Kidney (tissue), 14 donors: Measurements from ENCODE around the gene MTA3. TPM values are rescaled to one million over a fixed set of nuclear protein-coding genes. Genes with fewer than 3 reads are reported as not detected.

Source experiments
- DNase-seq, 5 donors: peaks; one replicate each; pipeline ENCODE4 v3.0.0-alpha.2; 2013 to 2020
- FAIRE-seq: peaks from 2 replicates; lab custom pipeline; 2012; peaks lifted over from hg19 to GRCh38; lab: Jason Lieb, UNC
- H3K27ac ChIP-seq, 2 donors: one replicate each; pipeline ENCODE4 v1.7.0; 2013; ENCODE audit warnings: low read depth in 2 of 2, low read length in 2 of 2, inconsistent platforms in 1 of 2
- H3K27me3 ChIP-seq: one replicate; pipeline ENCODE4 v1.7.1; 2013; ENCODE audit warnings: low read length, inconsistent platforms; ENCODE audit not compliant: control insufficient read depth, insufficient read depth
- H3K36me3 ChIP-seq, 3 donors: one replicate each; pipeline versions ENCODE4 v1.7.0 to v1.7.1; 2013; ENCODE audit warnings: low read length in 3 of 3, control low read depth in 1 of 3, inconsistent platforms in 1 of 3; ENCODE audit not compliant: insufficient read depth in 3 of 3, control insufficient read depth in 2 of 3
- H3K4me1 ChIP-seq, 3 donors: one replicate each; pipeline versions ENCODE4 v1.7.0 to v1.7.1; 2013; ENCODE audit warnings: low read length in 3 of 3, inconsistent platforms in 1 of 3, low read depth in 1 of 3; ENCODE audit not compliant: control insufficient read depth in 2 of 3, insufficient read depth in 2 of 3
- H3K4me3 ChIP-seq, 3 donors: one replicate each; pipeline versions ENCODE4 v1.7.0 to v1.8.1; 2013; ENCODE audit warnings: low read length in 3 of 3, control low read depth in 1 of 3, inconsistent platforms in 1 of 3
- H3K9ac ChIP-seq, 3 donors: one replicate each; pipeline versions ENCODE4 v1.7.0 to v1.7.1; 2013; ENCODE audit warnings: low read length in 3 of 3, control low read depth in 1 of 3, inconsistent platforms in 1 of 3
- H3K9me3 ChIP-seq, 3 donors: one replicate each; pipeline versions ENCODE4 v1.7.0 to v1.7.1; 2013; ENCODE audit warnings: low read length in 3 of 3, control low read depth in 1 of 3, inconsistent platforms in 1 of 3; ENCODE audit not compliant: control insufficient read depth in 2 of 3, insufficient read depth in 1 of 3
- intact Hi-C: fragments of 100-400 bp; cut with DNase I; formaldehyde crosslinking; loops from one replicate; pipeline ENCODE4 v1.11.1; 2022
- polyA plus RNA-seq: library from polyadenylated mRNA; stranded (reverse); fragments of 350-450 nt; fragmentation: Illumina TruSeq; extraction: RNeasy Lipid Tissue Mini Kit (QIAGEN cat#74804); gene quantifications from one replicate; pipeline ENCODE4 v1.2.3, GENCODE V29; 2014; ENCODE audit warnings: low read depth, low replicate concordance; ENCODE audit not compliant: insufficient read depth
- total RNA-seq: library from RNA; stranded (reverse); fragmentation: NEBNext Ultra II Directional; extraction: Animal tissue kit (Norgen Biotek cat#: 25700); gene quantifications from one replicate; pipeline ENCODE4 v1.2.1, GENCODE V29; 2021
- TF ChIP-seq, protein P1 (sequence below): IDR thresholded peaks from 3 replicates; pipeline ENCODE4 v1.5.1; 2012; ENCODE audit warnings: mild to moderate bottlenecking, moderate library complexity, borderline replicate concordance; ENCODE audit not compliant: insufficient read depth; ENCODE audit errors: extremely low read depth
- donor health status: control.
- donor health status: control.
- donor health status: control.
- donor health status: control.
- donor health status: control.
- donor health status: DM: yes; HTN: yes; CAD: no.
- donor health status: Normal renal cell carcinoma (clear cell type).

Gene MTA3
- total and polyA plus RNA-seq, 2 donors from 2014 or later, result 27.7 to 35.2 TPM

DNA sequence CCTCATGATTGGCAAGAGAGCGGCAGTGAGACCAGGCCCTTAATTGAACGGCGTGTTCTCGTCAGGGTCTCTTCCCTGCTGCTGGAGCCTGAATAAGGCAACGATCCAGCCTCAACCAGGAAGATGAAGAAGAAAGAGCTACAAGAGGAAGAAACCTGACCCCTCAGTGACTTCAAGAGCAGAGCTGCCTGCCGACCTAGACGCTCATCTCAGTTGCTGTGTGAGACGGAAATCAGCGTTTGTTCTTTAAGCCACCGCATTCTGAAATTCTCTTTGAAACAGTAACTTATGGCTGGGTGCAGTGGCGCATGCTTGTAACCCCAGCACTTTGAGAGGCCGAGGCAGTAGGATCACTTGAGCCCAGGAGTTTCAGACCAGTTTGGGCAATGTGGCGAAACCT lies 45.1 kb upstream of the MTA3 start:
- DNase-seq, result peak in 4 of 5 donors; percentile 39 to 61 (median 50)
- no peak overlapping the region for H3K9ac ChIP-seq
- no peak overlapping the region for H3K27ac ChIP-seq
- H3K4me1 ChIP-seq, result no peaks in the 10 kb centered on the region
- intact Hi-C loops, result no loop called here
- H3K4me3 ChIP-seq, result no peak overlapping the region
- no peaks in the 10 kb centered on the region for H3K27me3 ChIP-seq
- FAIRE-seq, result no peak
- no peaks in the 10 kb centered on the region for H3K9me3 ChIP-seq
- no peaks in the 10 kb centered on the region for H3K36me3 ChIP-seq
- TF ChIP-seq, protein P1, sequence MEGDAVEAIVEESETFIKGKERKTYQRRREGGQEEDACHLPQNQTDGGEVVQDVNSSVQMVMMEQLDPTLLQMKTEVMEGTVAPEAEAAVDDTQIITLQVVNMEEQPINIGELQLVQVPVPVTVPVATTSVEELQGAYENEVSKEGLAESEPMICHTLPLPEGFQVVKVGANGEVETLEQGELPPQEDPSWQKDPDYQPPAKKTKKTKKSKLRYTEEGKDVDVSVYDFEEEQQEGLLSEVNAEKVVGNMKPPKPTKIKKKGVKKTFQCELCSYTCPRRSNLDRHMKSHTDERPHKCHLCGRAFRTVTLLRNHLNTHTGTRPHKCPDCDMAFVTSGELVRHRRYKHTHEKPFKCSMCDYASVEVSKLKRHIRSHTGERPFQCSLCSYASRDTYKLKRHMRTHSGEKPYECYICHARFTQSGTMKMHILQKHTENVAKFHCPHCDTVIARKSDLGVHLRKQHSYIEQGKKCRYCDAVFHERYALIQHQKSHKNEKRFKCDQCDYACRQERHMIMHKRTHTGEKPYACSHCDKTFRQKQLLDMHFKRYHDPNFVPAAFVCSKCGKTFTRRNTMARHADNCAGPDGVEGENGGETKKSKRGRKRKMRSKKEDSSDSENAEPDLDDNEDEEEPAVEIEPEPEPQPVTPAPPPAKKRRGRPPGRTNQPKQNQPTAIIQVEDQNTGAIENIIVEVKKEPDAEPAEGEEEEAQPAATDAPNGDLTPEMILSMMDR, result no peak

DNA sequence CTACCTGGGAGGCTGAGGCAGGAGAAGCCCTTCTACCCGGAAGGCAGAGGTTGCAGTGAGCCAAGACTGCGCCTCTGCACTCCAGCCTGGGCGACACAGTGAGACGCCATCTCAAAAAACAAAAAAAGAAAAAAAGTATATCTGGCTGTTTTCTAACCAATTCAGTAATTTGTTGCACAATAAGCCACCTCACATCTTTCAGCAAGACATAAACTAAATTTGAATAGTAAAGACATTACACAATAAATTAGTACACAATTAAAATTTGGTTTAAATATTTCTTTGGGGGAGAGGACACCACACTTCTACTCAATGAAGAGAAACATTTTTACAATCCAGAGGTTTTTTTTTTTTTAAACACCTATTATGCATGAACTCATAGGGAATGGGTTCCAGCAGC lies 36.0 kb upstream of the MTA3 start:
- intact Hi-C loops, result no loop called here
- Histone ChIP-seq H3K27ac (no peak overlapping the region), H3K27me3 (no peaks in the 10 kb centered on the region), H3K4me1 (no peaks in the 10 kb centered on the region), H3K4me3 (no peak overlapping the region), H3K36me3 (no peaks in the 10 kb centered on the region), H3K9me3 (no peaks in the 10 kb centered on the region), H3K9ac (no peak overlapping the region)
- DNase-seq (no peak), FAIRE-seq (no peak)
- TF ChIP-seq, protein P1, result no peak

DNA sequence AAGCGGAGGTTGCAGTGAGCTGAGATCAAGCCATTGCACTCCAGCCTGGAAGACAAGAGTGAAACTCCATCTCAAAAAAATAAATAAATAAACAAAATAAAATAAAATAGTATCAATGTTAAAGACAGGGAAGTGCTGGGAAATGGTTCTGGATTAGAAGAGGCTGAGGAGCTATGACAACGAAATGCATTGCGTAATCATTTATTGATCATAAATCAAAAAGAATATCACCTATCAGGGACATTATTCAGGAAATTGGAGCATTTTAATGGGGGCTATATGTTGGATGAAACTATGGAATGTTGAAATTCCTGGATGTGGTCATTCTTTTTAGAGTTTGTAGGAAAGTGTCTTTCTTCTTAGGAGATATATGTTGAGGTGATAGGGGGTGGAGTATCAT lies 30.9 kb upstream of the MTA3 start:
- Histone ChIP-seq H3K27me3 (no peaks in the 10 kb centered on the region), H3K9me3 (no peaks in the 10 kb centered on the region), H3K4me1 (no peaks in the 10 kb centered on the region), H3K9ac (no peak overlapping the region), H3K4me3 (no peak overlapping the region), H3K27ac (no peak overlapping the region), H3K36me3 (no peaks in the 10 kb centered on the region)
- intact Hi-C loops, result no loop called here
- TF ChIP-seq, protein P1, result no peak
- FAIRE-seq, result no peak
- DNase-seq, result no peak

- Histone ChIP-seq H3K4me1 (no peaks in the 10 kb centered on the region), H3K27ac (no peak overlapping the region), H3K4me3 (no peak overlapping the region), H3K9me3 (no peaks in the 10 kb centered on the region), H3K9ac (no peak overlapping the region), H3K36me3 (no peaks in the 10 kb centered on the region), H3K27me3 (no peaks in the 10 kb centered on the region)
- no peak for FAIRE-seq
- no peak for DNase-seq
- intact Hi-C loops, result no loop called here
- TF ChIP-seq, protein P1, result no peak
These were observed 25.6 kb upstream of the MTA3 start for GRCh38 chr2:42542871-42543270.
